Measurements from ENCODE around the gene OLFM2.
"Not testable (repeated sequence)": the region's sequence is repeated elsewhere in the genome, so short reads cannot be mapped to it uniquely, and the experiment has no call there.

Gene OLFM2

DNA sequence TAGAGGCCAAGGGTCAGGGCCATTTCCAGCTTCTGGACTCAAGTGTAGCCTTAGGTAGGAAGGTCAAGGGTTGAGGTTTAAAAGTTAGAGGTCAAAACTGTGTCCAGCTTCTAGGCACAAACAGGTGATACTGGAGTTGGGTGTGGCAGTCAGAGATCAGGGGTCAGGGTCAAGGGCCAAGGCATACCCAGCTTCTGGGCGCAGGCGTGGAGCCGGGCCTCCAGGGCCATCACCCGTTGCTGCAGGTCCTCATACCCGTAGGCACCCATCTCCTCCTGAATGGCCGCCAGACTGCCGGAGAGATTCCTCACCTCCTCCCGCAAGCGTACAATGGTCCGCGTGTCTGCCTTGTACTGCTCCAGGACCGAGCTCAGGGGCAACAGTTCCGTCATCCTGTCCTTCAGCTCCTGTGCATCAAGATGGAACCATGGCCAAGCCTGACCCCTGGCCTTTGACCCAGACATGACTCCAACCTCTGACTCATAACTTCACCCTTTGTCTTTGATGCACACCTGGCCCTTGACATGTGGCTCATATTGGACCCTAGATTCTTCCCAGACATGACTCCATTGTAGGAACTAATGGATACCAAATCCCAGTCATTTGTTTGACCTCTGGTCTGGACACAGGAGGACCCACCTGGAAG is 79.1 kb downstream of the OLFM2 start:
- TF ChIP-seq POLR2AphosphoS5 (IDR thresholded peaks at IDR 0.05; ENCODE audit: low read depth, low read length) (no peak), PAX5 (IDR thresholded peaks at IDR 0.05; ENCODE audit: insufficient read depth, low read length, severe bottlenecking) (no peak), POU2F2 (IDR thresholded peaks at IDR 0.05; ENCODE audit: low read depth, low read length) (no peak), SPI1 (IDR thresholded peaks at IDR 0.05; ENCODE audit: low read depth, low read length) (no peak), TAF1 (IDR thresholded peaks at IDR 0.05; ENCODE audit: low read depth, low read length) (no peak), POLR2A (IDR thresholded peaks at IDR 0.05; ENCODE audit: low read depth, low read length) (no peak)
- no peak for FAIRE-seq
- no peak for DNase-seq (ENCODE audit: insufficient read length, low spot score)

DNA sequence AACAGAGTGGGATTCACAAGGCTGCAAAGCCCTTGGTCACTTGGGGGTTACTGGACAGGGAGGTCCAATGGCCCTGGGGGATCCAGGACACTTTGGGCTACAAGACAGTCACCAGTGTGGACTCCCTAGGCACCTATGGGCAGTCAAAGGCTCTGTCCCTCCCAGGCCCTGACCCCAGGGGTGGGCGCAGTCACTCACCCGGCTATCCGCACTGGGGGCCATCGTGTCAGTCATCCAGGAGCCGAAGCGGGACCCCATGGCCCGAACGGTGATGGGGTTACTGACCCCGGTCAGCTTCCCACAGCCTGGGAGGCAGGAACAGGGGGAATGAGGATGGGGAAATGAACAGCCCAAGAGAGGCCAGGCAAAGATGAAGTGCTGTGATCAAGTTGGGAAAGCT is 79.7 kb downstream of the OLFM2 start:
- DNase-seq (ENCODE audit: insufficient read length, low spot score) (no peak), FAIRE-seq (no peak)
- TF ChIP-seq POLR2A (IDR thresholded peaks at IDR 0.05; ENCODE audit: low read depth, low read length), result no peak

DNA sequence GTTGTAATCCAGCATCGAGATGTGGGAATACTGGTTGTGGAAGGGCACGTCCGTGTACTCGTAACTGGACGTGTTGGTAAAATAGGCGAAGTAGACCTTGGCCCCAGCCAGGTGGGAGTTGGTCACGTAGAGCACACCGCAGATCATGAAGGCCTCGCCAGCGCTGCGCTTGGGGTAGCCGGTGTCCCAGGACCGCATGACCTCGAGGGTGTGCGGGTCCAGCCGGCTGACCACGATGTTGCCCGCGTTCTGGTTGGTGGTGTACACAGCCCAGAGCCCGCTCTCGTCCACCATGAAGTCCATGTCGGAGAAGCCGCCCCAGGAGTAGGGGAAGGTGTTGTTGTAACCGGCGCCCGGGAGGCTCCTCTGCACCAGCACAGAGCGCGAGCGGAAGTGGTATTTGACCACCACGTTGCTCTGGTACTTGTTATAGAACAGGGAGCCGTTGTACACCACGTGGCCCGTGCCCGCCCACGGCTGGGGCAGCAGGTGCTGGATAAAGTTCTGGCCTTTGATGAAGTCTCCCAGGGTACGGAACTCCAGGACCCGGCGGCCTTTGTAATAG is 82.0 kb downstream of the OLFM2 start:
- DNase-seq (ENCODE audit: insufficient read length, low spot score) (no peak), FAIRE-seq (no peak)
- TF ChIP-seq PAX5 (IDR thresholded peaks at IDR 0.05; ENCODE audit: insufficient read depth, low read length, severe bottlenecking) (no peak), POU2F2 (IDR thresholded peaks at IDR 0.05; ENCODE audit: low read depth, low read length) (no peak), SPI1 (IDR thresholded peaks at IDR 0.05; ENCODE audit: low read depth, low read length) (no peak), POLR2AphosphoS5 (IDR thresholded peaks at IDR 0.05; ENCODE audit: low read depth, low read length) (no peak), TAF1 (IDR thresholded peaks at IDR 0.05; ENCODE audit: low read depth, low read length) (no peak), POLR2A (IDR thresholded peaks at IDR 0.05; ENCODE audit: low read depth, low read length) (no peak)

DNA sequence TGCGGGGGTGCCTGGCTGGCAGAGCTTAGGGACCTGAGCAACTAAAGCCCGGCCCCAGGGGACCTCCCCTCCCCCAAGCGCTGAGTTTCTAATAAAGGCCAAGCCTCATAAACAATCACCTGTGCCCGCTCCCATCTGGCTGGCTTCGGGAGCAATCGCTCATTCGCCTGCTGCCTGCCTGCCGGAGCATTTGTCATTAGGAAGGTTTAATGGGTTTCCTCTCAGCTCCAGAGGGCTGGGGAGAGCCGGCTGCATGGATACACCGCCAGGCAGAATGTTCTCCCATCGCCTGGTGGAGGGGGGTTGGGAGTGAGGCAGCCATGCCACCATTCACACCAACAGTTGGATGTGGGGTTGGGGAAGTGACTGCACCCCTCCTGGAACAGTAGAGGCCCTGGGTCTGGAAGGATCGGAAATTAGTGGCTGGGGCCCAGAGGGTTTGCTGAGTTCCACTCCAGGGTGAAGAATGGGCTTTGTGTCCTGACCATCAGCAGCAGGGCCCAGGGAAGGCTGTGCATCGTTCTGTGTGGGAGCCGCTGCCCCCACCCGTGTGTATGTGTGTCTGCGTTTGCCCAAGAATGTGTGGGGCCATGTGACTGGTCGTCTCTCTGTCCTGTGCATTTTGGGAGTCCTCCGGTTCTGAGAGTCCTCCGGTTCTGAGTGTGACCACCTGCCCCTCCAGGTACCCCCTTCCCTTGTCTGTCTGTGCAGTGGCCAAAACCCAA is 85.9 kb downstream of the OLFM2 start:
- DNase-seq (ENCODE audit: insufficient read length, low spot score) (no peak), FAIRE-seq (no peak)
- TF ChIP-seq POU2F2 (IDR thresholded peaks at IDR 0.05; ENCODE audit: low read depth, low read length), result no peak
- TF ChIP-seq TAF1 (IDR thresholded peaks at IDR 0.05; ENCODE audit: low read depth, low read length), result no peak

DNA sequence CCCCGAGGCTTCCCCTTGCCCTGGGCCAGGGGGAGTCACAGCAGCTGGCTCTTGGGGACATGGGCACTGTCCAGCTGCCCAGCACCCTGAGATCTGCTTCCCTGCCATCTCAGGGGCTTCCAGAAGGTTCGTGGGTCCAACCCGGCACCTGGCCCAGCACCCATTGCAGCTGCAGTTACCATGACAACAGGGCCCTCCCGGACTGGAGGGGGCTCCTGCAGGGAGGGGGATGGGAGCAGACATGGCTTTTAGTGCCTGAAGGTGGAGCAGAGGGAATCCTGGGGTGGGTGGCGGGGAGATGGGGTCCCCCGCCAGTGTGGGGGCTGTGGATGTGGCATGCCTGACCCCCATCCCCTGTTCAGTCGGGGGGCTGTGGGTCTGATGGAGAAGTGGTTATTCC is 86.5 kb downstream of the OLFM2 start:
- no peak for DNase-seq (ENCODE audit: insufficient read length, low spot score)
- no peak for FAIRE-seq
- TF ChIP-seq POLR2AphosphoS5 (IDR thresholded peaks at IDR 0.05; ENCODE audit: low read depth, low read length), result no peak
- no peak for TF ChIP-seq TAF1 (IDR thresholded peaks at IDR 0.05; ENCODE audit: low read depth, low read length)
- no peak for TF ChIP-seq PAX5 (IDR thresholded peaks at IDR 0.05; ENCODE audit: insufficient read depth, low read length, severe bottlenecking)
- no peak for TF ChIP-seq SPI1 (IDR thresholded peaks at IDR 0.05; ENCODE audit: low read depth, low read length)
- TF ChIP-seq POU2F2 (IDR thresholded peaks at IDR 0.05; ENCODE audit: low read depth, low read length), result no peak
- TF ChIP-seq POLR2A (IDR thresholded peaks at IDR 0.05; ENCODE audit: low read depth, low read length), result no peak

DNA sequence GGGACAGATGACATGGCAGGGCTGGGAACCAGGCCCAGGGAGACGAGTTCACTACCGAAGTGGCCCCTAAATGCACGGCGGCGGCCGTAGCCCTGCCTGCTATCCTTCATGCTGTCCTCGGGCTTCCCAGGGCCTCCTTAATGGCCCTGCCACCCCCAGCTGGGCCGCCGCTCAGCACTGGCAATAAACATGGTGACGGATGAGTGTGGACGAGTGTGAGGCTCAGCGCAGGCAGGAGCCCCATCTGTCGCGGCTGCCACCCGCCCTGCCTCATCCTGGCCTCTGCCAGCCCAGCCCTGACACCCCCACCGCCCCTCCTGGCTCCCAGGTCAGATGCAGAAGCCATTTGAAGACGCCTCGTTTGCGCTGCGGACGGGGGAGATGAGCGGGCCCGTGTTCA is 87.6 kb downstream of the OLFM2 start:
- DNase-seq (ENCODE audit: insufficient read length, low spot score) (no peak), FAIRE-seq (no peak)
- TF ChIP-seq POU2F2 (IDR thresholded peaks at IDR 0.05; ENCODE audit: low read depth, low read length), result no peak
- no peak for TF ChIP-seq TAF1 (IDR thresholded peaks at IDR 0.05; ENCODE audit: low read depth, low read length)
- no peak for TF ChIP-seq PAX5 (IDR thresholded peaks at IDR 0.05; ENCODE audit: insufficient read depth, low read length, severe bottlenecking)
- no peak for TF ChIP-seq SPI1 (IDR thresholded peaks at IDR 0.05; ENCODE audit: low read depth, low read length)

DNA sequence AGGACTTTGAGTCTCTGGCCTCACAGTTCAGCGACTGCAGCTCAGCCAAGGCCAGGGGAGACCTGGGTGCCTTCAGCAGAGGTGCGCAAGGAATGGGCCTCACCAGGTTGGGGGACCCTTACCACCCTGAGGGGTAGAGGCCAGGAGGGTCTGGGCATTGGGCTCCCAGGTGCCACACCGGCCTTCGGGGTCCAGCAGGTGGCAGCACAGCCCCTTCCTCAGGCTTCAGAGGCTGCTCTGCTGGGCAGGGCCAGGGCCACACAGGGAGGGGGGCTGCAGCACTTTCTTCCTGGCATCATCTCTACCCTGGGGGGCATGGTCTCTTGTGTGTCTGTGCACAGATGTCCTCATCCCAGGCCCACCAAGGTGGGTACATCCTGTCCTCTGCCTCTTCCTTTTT is 88.3 kb downstream of the OLFM2 start:
- no peak for TF ChIP-seq POLR2AphosphoS5 (IDR thresholded peaks at IDR 0.05; ENCODE audit: low read depth, low read length)
- TF ChIP-seq SPI1 (IDR thresholded peaks at IDR 0.05; ENCODE audit: low read depth, low read length), result no peak
- TF ChIP-seq POU2F2 (IDR thresholded peaks at IDR 0.05; ENCODE audit: low read depth, low read length), result no peak
- TF ChIP-seq TAF1 (IDR thresholded peaks at IDR 0.05; ENCODE audit: low read depth, low read length), result no peak
- TF ChIP-seq PAX5 (IDR thresholded peaks at IDR 0.05; ENCODE audit: insufficient read depth, low read length, severe bottlenecking), result no peak
- DNase-seq (ENCODE audit: insufficient read length, low spot score), result no peak

DNA sequence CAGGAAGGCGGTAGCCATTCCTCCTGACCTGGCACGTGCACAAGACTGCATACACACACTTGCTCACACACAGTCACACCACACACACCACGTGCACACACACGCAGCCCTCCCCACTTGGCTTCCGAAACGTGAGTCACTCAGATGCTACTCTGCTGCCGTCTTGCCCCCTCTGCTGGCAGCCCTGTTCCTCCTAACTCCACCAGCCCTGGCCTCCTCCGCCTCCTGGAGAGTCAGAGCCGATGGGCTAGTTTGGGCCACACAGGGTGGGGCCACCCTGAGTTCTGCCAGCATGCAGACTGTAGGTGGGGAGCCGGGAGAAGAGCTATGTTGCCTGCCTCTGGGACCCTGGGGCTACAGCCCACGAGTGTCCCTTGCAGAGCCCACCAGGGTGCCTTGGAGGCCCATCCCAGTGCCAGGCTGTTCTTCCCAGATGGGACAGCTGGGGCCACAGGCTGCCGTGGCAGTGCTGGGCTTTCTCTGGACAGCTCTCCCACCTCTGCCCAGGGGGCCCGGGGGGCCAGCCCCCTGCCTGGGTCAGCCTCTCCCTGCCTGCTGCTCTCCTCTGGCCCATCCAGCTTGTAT is 89.1 kb downstream of the OLFM2 start:
- DNase-seq (ENCODE audit: insufficient read length, low spot score), result no peak
- peak; percentile 70 for FAIRE-seq
- no peak for TF ChIP-seq POLR2AphosphoS5 (IDR thresholded peaks at IDR 0.05; ENCODE audit: low read depth, low read length)
- TF ChIP-seq TAF1 (IDR thresholded peaks at IDR 0.05; ENCODE audit: low read depth, low read length), result no peak
- no peak for TF ChIP-seq POU2F2 (IDR thresholded peaks at IDR 0.05; ENCODE audit: low read depth, low read length)
- no peak for TF ChIP-seq POLR2A (IDR thresholded peaks at IDR 0.05; ENCODE audit: low read depth, low read length)
- TF ChIP-seq SPI1 (IDR thresholded peaks at IDR 0.05; ENCODE audit: low read depth, low read length), result no peak
- no peak for TF ChIP-seq PAX5 (IDR thresholded peaks at IDR 0.05; ENCODE audit: insufficient read depth, low read length, severe bottlenecking)

More for the DNA sequence above, 88.3 kb downstream of the OLFM2 start:
- FAIRE-seq, result no peak

DNA sequence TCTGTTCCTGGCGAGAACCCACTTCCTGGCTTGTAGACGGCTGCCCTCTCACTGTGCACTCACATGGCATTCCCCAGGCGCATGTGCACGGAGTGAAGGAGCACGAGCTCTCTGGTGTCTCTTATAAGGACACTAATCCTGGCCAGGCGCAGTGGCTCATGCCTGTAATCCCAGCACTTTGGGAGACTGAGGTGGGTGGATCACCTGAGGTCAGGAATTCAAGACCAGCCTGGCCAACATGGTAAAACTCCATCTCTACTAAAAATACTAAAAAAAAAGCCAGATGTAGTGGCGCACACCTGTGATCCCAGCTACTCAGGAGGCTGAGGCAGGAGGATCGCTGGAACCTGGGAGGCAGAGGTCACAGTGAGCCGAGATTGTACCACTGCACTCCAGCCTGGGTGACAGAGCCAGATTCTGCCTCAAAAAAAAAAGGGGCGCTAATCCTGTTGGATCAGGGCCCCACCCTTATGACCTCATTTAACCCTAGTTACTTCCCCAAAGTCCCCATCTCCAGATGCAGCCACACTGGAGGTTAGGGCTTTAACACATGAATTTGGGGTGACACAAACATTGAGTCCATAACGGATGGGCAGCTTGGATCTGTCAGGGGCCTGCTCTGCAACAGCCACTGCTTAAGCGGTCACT is 92.6 kb downstream of the OLFM2 start:
- DNase-seq (ENCODE audit: insufficient read length, low spot score); FAIRE-seq: not testable (repeated sequence)

All from GM12891 (cell line).